GM12892 (cell line): ENCODE results near the gene RNF14.
"Not testable (repeated sequence)": the region's sequence is repeated elsewhere in the genome, so short reads cannot be mapped to it uniquely, and the experiment has no call there.

ENCODE experiments used
- POLR2A ChIP-seq: IDR thresholded peaks from 2 replicates; pipeline ENCODE4 v1.6.1; 2011; ENCODE audit warnings: low read depth, low read length, control low read depth
- POLR2AphosphoS5 ChIP-seq: IDR thresholded peaks from 2 replicates; pipeline ENCODE4 v1.6.1; 2011; ENCODE audit warnings: low read depth, low read length, control low read depth
- TAF1 ChIP-seq: IDR thresholded peaks from 2 replicates; pipeline ENCODE4 v1.6.1; 2011; ENCODE audit warnings: low read depth, mild to moderate bottlenecking, control low read depth, low read length, borderline replicate concordance

- not testable (repeated sequence) for TF ChIP-seq POLR2A, TAF1, POLR2AphosphoS5
These were observed 68.7 kb downstream of the RNF14 start for GRCh38 chr5:142037599-142037998.
